ENCODE results near the gene C1orf74.
A peak's percentile ranks its signal among the peaks of the same experiment; 100 is the strongest.

- TF ChIP-seq CTCF (IDR thresholded peaks at IDR 0.05) (no peak), POLR2AphosphoS5 (IDR thresholded peaks at IDR 0.05) (peak in 1 of 2 donors; percentile 2)
Observed at GRCh38 chr1:209755926-209756614, 28.3 kb downstream of the C1orf74 start, which contains the start of gene TRAF3IP3.
